Right lobe of liver (tissue), 6 donors: Measurements from ENCODE around the gene GPR22. TPM values are rescaled to one million over a fixed set of nuclear protein-coding genes. Genes with fewer than 3 reads are reported as not detected.

Experiments used
- ATAC-seq, 4 donors: fragments of 200-7000 bp; cut with Tn5 transposase; one replicate each; pipeline ENCODE4 v1.9.1; 2020; ENCODE audit warnings: mild to moderate bottlenecking in 4 of 4, moderate library complexity in 4 of 4
- DNase-seq, 3 donors: peaks; one replicate each; pipeline ENCODE4 v3.0.0-alpha.2; 2020
- H3K27ac ChIP-seq, 3 donors: fragments of 200-600 bp; one replicate each; pipeline ENCODE4 v1.8.0; 2022
- H3K27me3 ChIP-seq, 2 donors: fragments of 200-600 bp; one replicate each; pipeline ENCODE4 v1.8.0; 2022
- H3K36me3 ChIP-seq, 4 donors: fragments of 200-600 bp; sonication (generic) in 1 of 4; one replicate each; pipeline versions ENCODE4 v1.5.1 to v1.8.0; 2017 to 2022; ENCODE audit warnings: control low read depth in 1 of 4
- H3K4me1 ChIP-seq, 4 donors: fragments of 200-600 bp; sonication (generic) in 1 of 4; one replicate each; pipeline versions ENCODE4 v1.5.1 to v1.8.0; 2017 to 2022; ENCODE audit warnings: control low read depth in 1 of 4
- H3K4me3 ChIP-seq, 3 donors: fragments of 200-600 bp; one replicate each; pipeline ENCODE4 v1.8.0; 2022
- H3K9me3 ChIP-seq, 4 donors: fragments of 200-600 bp; sonication (generic) in 1 of 4; one replicate each; pipeline versions ENCODE4 v1.5.1 to v1.8.0; 2017 to 2022; ENCODE audit warnings: control low read depth in 1 of 4
- POLR2A ChIP-seq: fragments of 450-650 bp; IDR thresholded peaks from one replicate; pipeline ENCODE4 v1.6.1; 2017; ENCODE audit warnings: antibody characterized with exemption, mild to moderate bottlenecking
- WGBS: methylation state at CpG from one replicate; pipeline ENCODE4 v1.1.6; 2018; ENCODE audit warnings: low coverage, low lambda C conversion rate; ENCODE audit not compliant: insufficient coverage; ENCODE audit errors: missing lambda C conversion rate; 5-methylcytosine and 5-hydroxymethylcytosine counted together
- intact Hi-C, 2 donors: fragments of 100-400 bp; cut with DNase I; formaldehyde crosslinking; loops; one replicate each; pipeline versions ENCODE4 v1.11.2 to v1.14.1; 2022
- total RNA-seq, 6 experiments: library from RNA; depleted of rRNA in 2 of 6; stranded (reverse); fragments of >200 nt in 2 of 6; fragmentation: NEBNext Ultra II Directional in 3 of 6; extraction: Animal tissue kit (Norgen Biotek cat#: 25700) in 3 of 6; gene quantifications; one replicate each; pipeline versions ENCODE4 v1.1.0 to v1.2.4, GENCODE V29; 2016 to 2023
- TF ChIP-seq, protein P1 (sequence below), 4 donors: fragments of 200-600 bp in 3 of 4; fragments of 450-650 bp in 1 of 4; IDR thresholded peaks; one replicate each; pipeline versions ENCODE4 v1.5.1 to v1.8.0; 2016 to 2022; ENCODE audit warnings: antibody characterized with exemption in 4 of 4, mild to moderate bottlenecking in 2 of 4
- donor health status: DM: no; HTN: yes; CAD: no.
- donor health status: DM: no; HTN: no; CAD: no.
- donor health status: DM: no; HTN: no; CAD: no.
- donor health status: DM: no; HTN: yes; CAD: no.
- donor health status: DM: no; HTN: yes; CAD: no.

Gene GPR22
- total RNA-seq, 6 experiments from 2014 or later: not detected

DNA sequence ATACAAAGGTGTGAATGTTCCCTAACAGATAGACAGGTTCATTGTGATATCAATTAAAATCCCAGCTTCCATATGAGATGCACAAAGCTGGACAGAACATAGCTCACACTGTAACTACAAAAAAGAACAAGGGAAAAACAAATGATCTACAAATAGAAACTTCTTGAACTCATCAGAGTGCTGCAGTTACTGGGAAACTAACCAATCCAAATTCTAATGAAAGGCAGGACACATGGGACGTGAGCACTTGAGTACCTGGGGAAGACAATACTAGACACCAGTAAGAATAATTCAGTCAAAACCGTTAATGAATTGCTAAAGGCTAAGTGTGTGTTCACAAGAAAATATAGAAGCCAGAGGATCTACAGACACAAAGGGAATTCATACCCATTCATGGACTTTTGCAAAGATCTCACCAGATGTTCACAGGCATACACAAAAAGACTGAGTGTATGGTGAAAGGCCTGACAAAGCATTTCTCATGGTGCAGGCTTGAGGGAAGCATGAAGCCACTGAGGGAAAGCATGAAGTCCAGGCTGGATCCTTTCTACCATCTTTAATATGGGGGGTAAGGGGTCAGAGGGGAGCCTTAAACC, 7.8 kb upstream of the GPR22 start:
- no peak for DNase-seq
- intact Hi-C loops: loop anchor here (10.0 kb wide), 1 partner anchor 263 kb away; no protein-coding TSS in a partner anchor
- no peak overlapping the region for H3K27ac ChIP-seq
- no peak for ATAC-seq
- no peak for TF ChIP-seq POLR2A
- TF ChIP-seq, protein P1, sequence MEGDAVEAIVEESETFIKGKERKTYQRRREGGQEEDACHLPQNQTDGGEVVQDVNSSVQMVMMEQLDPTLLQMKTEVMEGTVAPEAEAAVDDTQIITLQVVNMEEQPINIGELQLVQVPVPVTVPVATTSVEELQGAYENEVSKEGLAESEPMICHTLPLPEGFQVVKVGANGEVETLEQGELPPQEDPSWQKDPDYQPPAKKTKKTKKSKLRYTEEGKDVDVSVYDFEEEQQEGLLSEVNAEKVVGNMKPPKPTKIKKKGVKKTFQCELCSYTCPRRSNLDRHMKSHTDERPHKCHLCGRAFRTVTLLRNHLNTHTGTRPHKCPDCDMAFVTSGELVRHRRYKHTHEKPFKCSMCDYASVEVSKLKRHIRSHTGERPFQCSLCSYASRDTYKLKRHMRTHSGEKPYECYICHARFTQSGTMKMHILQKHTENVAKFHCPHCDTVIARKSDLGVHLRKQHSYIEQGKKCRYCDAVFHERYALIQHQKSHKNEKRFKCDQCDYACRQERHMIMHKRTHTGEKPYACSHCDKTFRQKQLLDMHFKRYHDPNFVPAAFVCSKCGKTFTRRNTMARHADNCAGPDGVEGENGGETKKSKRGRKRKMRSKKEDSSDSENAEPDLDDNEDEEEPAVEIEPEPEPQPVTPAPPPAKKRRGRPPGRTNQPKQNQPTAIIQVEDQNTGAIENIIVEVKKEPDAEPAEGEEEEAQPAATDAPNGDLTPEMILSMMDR (IDR thresholded peaks at IDR 0.05): no peak
- H3K9me3 ChIP-seq: no peaks in the 10 kb centered on the region
- no peaks in the 10 kb centered on the region for H3K36me3 ChIP-seq
- no peak overlapping the region for H3K4me3 ChIP-seq
- 88% methylated on average over 1 of the region's 2 CpGs for WGBS
- no peaks in the 10 kb centered on the region for H3K27me3 ChIP-seq
- no peaks in the 10 kb centered on the region for H3K4me1 ChIP-seq

DNA sequence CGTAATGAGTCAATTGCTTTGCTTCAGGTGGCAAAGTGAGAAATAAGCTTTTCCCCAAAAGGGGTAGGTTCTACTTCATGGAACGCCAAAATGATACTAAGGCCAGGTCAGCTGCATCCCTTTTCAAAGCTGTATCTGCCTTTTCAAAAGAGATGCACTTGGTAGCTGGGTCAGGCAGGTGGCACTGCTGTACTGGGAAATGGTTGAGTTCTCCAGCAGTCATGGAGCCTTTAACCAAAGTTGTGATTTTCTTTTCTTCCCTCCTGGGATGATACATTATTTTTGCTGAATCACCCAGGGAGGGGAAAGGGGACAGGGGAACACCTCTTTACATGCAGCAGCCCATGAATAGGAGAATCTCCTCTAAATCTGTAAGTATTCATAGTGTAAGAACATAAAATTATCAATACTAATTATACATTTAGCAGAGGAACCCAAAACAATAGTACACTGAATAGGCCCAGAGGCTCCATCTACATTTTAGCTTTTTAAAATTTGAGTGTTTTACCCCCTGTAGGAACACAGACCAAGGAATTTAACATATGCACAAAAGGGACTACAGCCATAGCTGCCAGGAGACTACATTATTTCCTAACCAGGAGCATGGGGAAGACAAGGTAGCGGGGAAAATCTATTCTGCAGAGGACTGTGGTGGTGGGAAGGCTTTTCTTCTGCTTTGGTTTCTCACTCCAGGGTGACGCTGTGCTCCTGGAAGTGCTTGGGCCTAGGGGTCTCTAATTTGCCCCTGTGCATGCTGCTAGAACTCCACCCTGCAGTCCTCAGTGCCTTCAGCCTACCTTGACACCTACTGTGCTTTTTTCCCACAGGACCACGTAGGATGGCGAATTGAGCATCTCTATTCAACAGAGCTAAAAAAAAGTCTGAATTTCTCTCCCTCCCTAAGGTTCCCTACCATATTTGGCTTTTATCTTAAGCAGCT, 6.4 kb upstream of the GPR22 start:
- Histone ChIP-seq H3K27me3 (no peaks in the 10 kb centered on the region), H3K4me1 (no peaks in the 10 kb centered on the region), H3K36me3 (no peaks in the 10 kb centered on the region), H3K4me3 (no peak overlapping the region), H3K27ac (no peak overlapping the region), H3K9me3 (no peaks in the 10 kb centered on the region)
- no peak for TF ChIP-seq POLR2A
- TF ChIP-seq, protein P1 (IDR thresholded peaks at IDR 0.05): peak; percentile 67 to 77 (median 72)
- peak; percentile 93 to 98 (median 96) for ATAC-seq
- peak; percentile 44 to 61 (median 57) for DNase-seq
- intact Hi-C loops: loop anchor here (10.0 kb wide), 1 partner anchor 261 kb away; no protein-coding TSS in a partner anchor
- 77% methylated on average over 6 of the region's 6 CpGs for WGBS

DNA sequence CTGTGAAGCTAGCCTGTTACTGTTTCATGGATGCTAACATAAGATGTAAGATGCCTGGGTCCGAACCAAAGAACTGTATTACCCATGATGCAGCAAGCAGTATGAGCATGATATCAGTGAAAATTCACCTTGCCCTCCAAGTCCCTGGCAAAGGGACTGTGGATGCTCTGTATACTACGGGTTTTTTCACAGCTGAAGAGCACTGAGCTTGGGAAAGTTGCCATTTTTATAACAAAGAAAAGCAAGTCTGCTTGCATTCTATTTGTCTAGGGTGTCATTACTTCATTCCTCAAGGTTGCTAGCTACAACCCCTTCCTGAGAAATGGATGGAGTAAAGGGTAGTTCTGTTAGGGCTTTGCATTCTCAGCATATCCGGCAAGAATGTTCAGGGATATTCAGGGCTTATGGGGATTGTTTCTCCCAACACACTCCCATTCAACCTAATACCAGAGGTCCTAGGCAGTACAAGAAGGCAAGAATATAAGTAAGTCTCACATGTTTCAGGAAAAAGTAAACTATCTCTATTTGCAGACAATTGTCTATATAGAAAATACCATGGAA, 5.1 kb upstream of the GPR22 start:
- intact Hi-C loops: loop anchor here (10.0 kb wide), 1 partner anchor 260 kb away; no protein-coding TSS in a partner anchor
- DNase-seq: no peak
- Histone ChIP-seq H3K36me3 (no peaks in the 10 kb centered on the region), H3K9me3 (no peaks in the 10 kb centered on the region), H3K27me3 (no peaks in the 10 kb centered on the region), H3K27ac (no peak overlapping the region), H3K4me1 (no peaks in the 10 kb centered on the region), H3K4me3 (no peak overlapping the region)
- ATAC-seq: no peak
- WGBS: 78% methylated on average over 2 of the region's 3 CpGs
- no peak for TF ChIP-seq POLR2A
- TF ChIP-seq, protein P1 (IDR thresholded peaks at IDR 0.05): no peak

DNA sequence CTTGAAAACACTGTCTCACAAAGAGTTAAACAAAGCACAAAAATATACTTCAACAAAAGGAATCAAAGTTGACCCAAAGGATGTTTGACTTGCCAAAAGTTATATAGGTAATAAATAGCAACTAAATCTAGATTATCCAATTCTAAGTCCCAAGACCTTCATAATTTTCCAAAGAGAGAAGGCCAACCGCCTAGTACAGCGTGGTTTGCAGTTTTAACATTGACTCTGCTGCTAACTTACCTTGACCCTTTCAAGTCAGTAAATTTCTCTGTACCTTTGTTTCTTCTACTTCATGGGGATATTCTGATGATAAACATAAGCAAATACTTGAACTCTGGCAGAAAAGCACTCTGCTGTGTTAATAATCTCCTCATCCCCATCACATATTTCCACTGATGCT, 1.9 kb upstream of the GPR22 start:
- ATAC-seq (no peak), DNase-seq (no peak)
- Histone ChIP-seq H3K27ac (no peak overlapping the region), H3K36me3 (no peaks in the 10 kb centered on the region), H3K9me3 (no peaks in the 10 kb centered on the region), H3K4me1 (no peaks in the 10 kb centered on the region), H3K4me3 (no peak overlapping the region), H3K27me3 (no peaks in the 10 kb centered on the region)
- TF ChIP-seq, protein P1 (IDR thresholded peaks at IDR 0.05): no peak
- 94% methylated on average over 2 of the region's 2 CpGs for WGBS
- intact Hi-C loops: loop anchor here (10.0 kb wide), 1 partner anchor 257 kb away; no protein-coding TSS in a partner anchor
